LNCaP clone FGC (cell line): ENCODE measurements around the gene EVA1C.
"Not testable (repeated sequence)": the region's sequence is repeated elsewhere in the genome, so short reads cannot be mapped to it uniquely, and the experiment has no call there.

ENCODE experiments used
- DNase-seq: peaks from one replicate; pipeline ENCODE4 v3.0.0-alpha.2; 2011; ENCODE audit warnings: low read depth
- H3K4me3 ChIP-seq: 2 replicates; pipeline ENCODE4 v1.5.1; 2011; ENCODE audit warnings: mild to moderate bottlenecking, low read depth, low read length, control low read depth
- CTCF ChIP-seq: IDR thresholded peaks from 2 replicates; pipeline ENCODE4 v1.5.1; 2012; ENCODE audit warnings: mild to moderate bottlenecking; ENCODE audit not compliant: control insufficient read depth, insufficient read depth; ENCODE audit errors: extremely low read depth

The EVA1C gene

GRCh38 chr21:32529679-32530078 is 117.2 kb downstream of the EVA1C start:
- no peak for TF ChIP-seq CTCF
- DNase-seq, result no peak
- H3K4me3 ChIP-seq, result no peak overlapping the region

- H3K4me3 ChIP-seq, DNase-seq: not testable (repeated sequence)
Measured at GRCh38 chr21:32530809-32531208, 118.3 kb downstream of the EVA1C start.

- H3K4me3 ChIP-seq, DNase-seq: not testable (repeated sequence)
Measured at GRCh38 chr21:32531561-32531960, 119.1 kb downstream of the EVA1C start.

GRCh38 chr21:32532636-32533035 is 120.1 kb downstream of the EVA1C start:
- no peak overlapping the region for H3K4me3 ChIP-seq
- TF ChIP-seq CTCF, result no peak
- DNase-seq, result no peak

- DNase-seq, result no peak
- TF ChIP-seq CTCF, result no peak
- H3K4me3 ChIP-seq, result no peak overlapping the region
Measured at GRCh38 chr21:32533053-32533452, 120.5 kb downstream of the EVA1C start.

GRCh38 chr21:32533611-32534010 is 121.1 kb downstream of the EVA1C start:
- no peak for TF ChIP-seq CTCF
- no peak overlapping the region for H3K4me3 ChIP-seq
- no peak for DNase-seq

GRCh38 chr21:32534113-32534512 is 121.6 kb downstream of the EVA1C start:
- no peak overlapping the region for H3K4me3 ChIP-seq

GRCh38 chr21:32535612-32536011 is 123.1 kb downstream of the EVA1C start:
- TF ChIP-seq CTCF, result no peak
- no peak for DNase-seq
- no peak overlapping the region for H3K4me3 ChIP-seq

More at GRCh38 chr21:32534113-32534512, 121.6 kb downstream of the EVA1C start:
- no peak for TF ChIP-seq CTCF
- DNase-seq, result no peak
